IMR-90 (cell line): ENCODE results near the gene EMC1. TPM values are rescaled to one million over a fixed set of nuclear protein-coding genes. Genes with fewer than 3 reads are reported as not detected.

Experiments used
- ATAC-seq: fragments of 200-7000 bp; cut with Tn5 transposase; 2 replicates; pipeline ENCODE4 v1.9.1; 2020; ENCODE audit warnings: low read depth, mild to moderate bottlenecking, moderate library complexity
- BruUV-seq: library from RNA; stranded (reverse); fragments of 400-500 nt; replicated peaks from 2 replicates; lab custom pipeline; 2021; lab: Mats Ljungman, UMichigan
- CTCF ChIA-PET: fragments of 300-600 bp; formaldehyde crosslinking; extraction: SDS; loops from one replicate; lab custom pipeline; 2021; ENCODE audit warnings: antibody characterized with exemption; lab: Yijun Ruan, JAX
- POLR2A ChIA-PET: fragments of 300-600 bp; sonication (Branson Sonifier 250); formaldehyde crosslinking; loops from one replicate; lab custom pipeline; 2022; ENCODE audit warnings: antibody characterized with exemption; ENCODE audit not compliant: unreplicated experiment; lab: Charles Lee
- DNase-seq: peaks from one replicate; pipeline ENCODE4 v3.0.0; 2013
- H2AFZ ChIP-seq: replicated peaks from 2 replicates; pipeline ENCODE3; 2013; ENCODE audit warnings: low read length, mild to moderate bottlenecking; ENCODE audit not compliant: poor library complexity
- H2AK5ac ChIP-seq: 2 replicates; pipeline ENCODE4 v1.6.1; 2013; ENCODE audit warnings: low read depth, low read length, inconsistent platforms
- H2AK9ac ChIP-seq: replicated peaks from 2 replicates; pipeline ENCODE3; 2013; ENCODE audit warnings: mild to moderate bottlenecking, low read depth, low read length, moderate library complexity; ENCODE audit not compliant: poor library complexity
- H2BK120ac ChIP-seq: 2 replicates; pipeline ENCODE4 v1.6.1; 2013; ENCODE audit warnings: low read depth, low read length, inconsistent platforms
- H2BK15ac ChIP-seq: 3 replicates; pipeline ENCODE4 v1.6.1; 2013; ENCODE audit warnings: low read depth, low read length, inconsistent platforms
- H2BK20ac ChIP-seq: 2 replicates; pipeline ENCODE4 v1.6.1; 2013; ENCODE audit warnings: low read depth, mild to moderate bottlenecking, inconsistent platforms, low read length, moderate library complexity
- H2BK5ac ChIP-seq: 2 replicates; pipeline ENCODE4 v1.6.1; 2013; ENCODE audit warnings: mild to moderate bottlenecking, low read depth, low read length, inconsistent platforms; ENCODE audit not compliant: poor library complexity, severe bottlenecking
- H3K14ac ChIP-seq: replicated peaks from 2 replicates; pipeline ENCODE4 v1.6.1; 2013; ENCODE audit warnings: low read depth, low read length, inconsistent platforms
- H3K18ac ChIP-seq: 2 replicates; pipeline ENCODE4 v1.6.1; 2013; ENCODE audit warnings: low read depth, low read length, control low read depth
- H3K23ac ChIP-seq: 2 replicates; pipeline ENCODE4 v1.6.1; 2013; ENCODE audit warnings: low read depth, low read length, inconsistent platforms
- H3K27ac ChIP-seq: 2 replicates; pipeline ENCODE4 v1.5.1; 2013; ENCODE audit warnings: mild to moderate bottlenecking, control low read depth, low read length; ENCODE audit not compliant: insufficient read depth
- H3K27me3 ChIP-seq: 2 replicates; pipeline ENCODE4 v1.6.1; 2013; ENCODE audit warnings: low read length; ENCODE audit not compliant: control insufficient read depth, insufficient read depth
- H3K36me3 ChIP-seq: 2 replicates; pipeline ENCODE4 v1.6.1; 2013; ENCODE audit warnings: low read length, mixed read lengths; ENCODE audit not compliant: control insufficient read depth, insufficient read depth
- H3K4ac ChIP-seq: 2 replicates; pipeline ENCODE4 v1.6.1; 2013; ENCODE audit warnings: low read depth, low read length, inconsistent platforms
- H3K4me1 ChIP-seq: 2 replicates; pipeline ENCODE4 v1.6.1; 2013; ENCODE audit warnings: low read length, mixed read lengths; ENCODE audit not compliant: control insufficient read depth, insufficient read depth
- H3K4me2 ChIP-seq: 2 replicates; pipeline ENCODE4 v1.6.1; 2013; ENCODE audit warnings: low read depth, mild to moderate bottlenecking, control low read depth, low read length, moderate library complexity
- H3K4me3 ChIP-seq: 2 replicates; pipeline ENCODE4 v1.5.1; 2013; ENCODE audit warnings: low read depth, mild to moderate bottlenecking, control low read depth, low read length, moderate library complexity; ENCODE audit not compliant: insufficient read depth
- H3K56ac ChIP-seq: 2 replicates; pipeline ENCODE4 v1.6.1; 2013; ENCODE audit warnings: low read length, inconsistent platforms; ENCODE audit not compliant: insufficient read depth; ENCODE audit errors: extremely low read depth
- H3K79me1 ChIP-seq, 2 experiments: 2 replicates each; pipeline ENCODE4 v1.6.1; 2013; ENCODE audit warnings: low read length in 2 of 2, inconsistent platforms in 1 of 2, low read depth in 1 of 2
- H3K9ac ChIP-seq: 2 replicates; pipeline ENCODE4 v1.6.1; 2013; ENCODE audit warnings: low read depth, low read length, control low read depth
- H3K9me1 ChIP-seq: 2 replicates; pipeline ENCODE4 v1.6.1; 2013; ENCODE audit warnings: low read length, inconsistent platforms; ENCODE audit not compliant: insufficient read depth
- H3K9me3 ChIP-seq: 2 replicates; pipeline ENCODE4 v1.6.1; 2013; ENCODE audit warnings: low read length; ENCODE audit not compliant: control insufficient read depth, insufficient read depth
- H4K20me1 ChIP-seq: 2 replicates; pipeline ENCODE4 v1.6.1; 2013; ENCODE audit warnings: low read length, inconsistent platforms; ENCODE audit not compliant: insufficient read depth
- H4K5ac ChIP-seq: 2 replicates; pipeline ENCODE4 v1.6.1; 2013; ENCODE audit warnings: mild to moderate bottlenecking, low read depth, low read length, control low read depth
- H4K8ac ChIP-seq, 2 experiments: 2 replicates each; pipeline ENCODE4 v1.6.1; 2013; ENCODE audit warnings: low read depth in 2 of 2, low read length in 2 of 2, control low read depth in 1 of 2, inconsistent platforms in 1 of 2
- H4K91ac ChIP-seq: 2 replicates; pipeline ENCODE4 v1.6.1; 2013; ENCODE audit warnings: low read depth, low read length, inconsistent platforms; ENCODE audit not compliant: insufficient read depth
- BHLHE40 ChIP-seq: fragments of 150-350 bp; IDR thresholded peaks from 2 replicates; pipeline ENCODE4 v1.6.1; 2016; ENCODE audit warnings: mild to moderate bottlenecking, low read depth, low read length
- CEBPB ChIP-seq: IDR thresholded peaks from 2 replicates; pipeline ENCODE4 v1.6.1; 2012; ENCODE audit warnings: low read depth, low read length, improper control_type of control experiment
- CHD1 ChIP-seq: IDR thresholded peaks from 2 replicates; pipeline ENCODE4 v1.6.1; 2012; ENCODE audit warnings: low read depth, low read length, improper control_type of control experiment
- ELK1 ChIP-seq: fragments of 150-350 bp; IDR thresholded peaks from 2 replicates; pipeline ENCODE4 v1.6.1; 2016; ENCODE audit warnings: low read depth, mild to moderate bottlenecking, low read length, moderate library complexity, borderline replicate concordance
- FOS ChIP-seq: fragments of 150-350 bp; IDR thresholded peaks from 2 replicates; pipeline ENCODE4 v1.6.1; 2016; ENCODE audit warnings: low read depth, low read length
- MAFK ChIP-seq: IDR thresholded peaks from 2 replicates; pipeline ENCODE4 v1.6.1; 2012; ENCODE audit warnings: low read depth, low read length, improper control_type of control experiment
- MAZ ChIP-seq: IDR thresholded peaks from 2 replicates; pipeline ENCODE4 v1.6.1; 2012; ENCODE audit warnings: low read depth, mild to moderate bottlenecking, low read length, improper control_type of control experiment, moderate library complexity, borderline replicate concordance
- MXI1 ChIP-seq: IDR thresholded peaks from 2 replicates; pipeline ENCODE4 v1.6.1; 2012; ENCODE audit warnings: low read depth, mild to moderate bottlenecking, low read length, moderate library complexity, borderline replicate concordance
- NFE2L2 ChIP-seq: fragments of 150-350 bp; IDR thresholded peaks from 2 replicates; pipeline ENCODE4 v1.6.1; 2016; ENCODE audit warnings: low read depth, mild to moderate bottlenecking, low read length
- POLR2A ChIP-seq: IDR thresholded peaks from 2 replicates; pipeline ENCODE4 v1.6.1; 2012; ENCODE audit warnings: mild to moderate bottlenecking, low read depth, low read length
- RAD21 ChIP-seq: IDR thresholded peaks from 2 replicates; pipeline ENCODE4 v1.6.1; 2012; ENCODE audit warnings: low read length, improper control_type of control experiment
- RCOR1 ChIP-seq: IDR thresholded peaks from 2 replicates; pipeline ENCODE4 v1.6.1; 2012; ENCODE audit warnings: mild to moderate bottlenecking, low read length, improper control_type of control experiment; ENCODE audit not compliant: insufficient replicate concordance
- RFX5 ChIP-seq: IDR thresholded peaks from 2 replicates; pipeline ENCODE4 v1.8.0; 2012; ENCODE audit warnings: low read depth, mild to moderate bottlenecking, low read length, moderate library complexity
- SMC3 ChIP-seq: fragments of 150-350 bp; IDR thresholded peaks from 2 replicates; pipeline ENCODE4 v1.6.1; 2016; ENCODE audit warnings: low read depth, mild to moderate bottlenecking, antibody characterized with exemption, low read length, moderate library complexity
- WGBS, 2 experiments: methylation state at CpG; one replicate each; pipeline versions ENCODE4 v1.1.5 to v1.1.7; 2013; ENCODE audit warnings: missing lambda C conversion rate in 2 of 2; ENCODE audit not compliant: insufficient read length in 1 of 2; ENCODE audit errors: extremely low coverage in 2 of 2; 5-methylcytosine and 5-hydroxymethylcytosine counted together
- dilution Hi-C: fragments of 300-500 bp; cut with HindIII; formaldehyde crosslinking; loops from one replicate; pipeline ENCODE4 v1.14.3; 2018; ENCODE audit warnings: low sequenced_read_pairs; ENCODE audit not compliant: unreplicated experiment
- in situ Hi-C: fragments of 300-500 bp; cut with MboI; formaldehyde crosslinking; loops from 3 replicates; pipeline ENCODE4 v1.14.3; 2019; ENCODE audit warnings: low sequenced_read_pairs, inconsistent platforms, mixed read lengths
- intact Hi-C: fragments of 100-400 bp; cut with micrococcal nuclease; formaldehyde crosslinking; loops from 2 replicates; pipeline ENCODE4 v1.10.0; 2022
- polyA plus RNA-seq, 3 experiments: library from polyadenylated mRNA; depleted of rRNA; stranded (reverse); fragments of >200 nt; gene quantifications; 2 replicates each; pipeline ENCODE4 v1.2.3, GENCODE V29; 2012; ENCODE audit warnings: low replicate concordance in 1 of 3
- total RNA-seq: library from RNA; depleted of rRNA; stranded (reverse); fragments of >200 nt; gene quantifications from 2 replicates; pipeline ENCODE4 v1.2.3, GENCODE V29; 2012
- TF ChIP-seq, protein P1 (sequence below): conservative IDR thresholded peaks from 2 replicates; pipeline ENCODE4 v1.5.1; 2012; ENCODE audit warnings: mild to moderate bottlenecking, low read depth, low read length, improper control_type of control experiment
- TF ChIP-seq, protein P2 (sequence below): fragments of 150-350 bp; IDR thresholded peaks from 2 replicates; pipeline ENCODE4 v1.6.1; 2017; ENCODE audit warnings: mild to moderate bottlenecking, antibody characterized with exemption, low read length, low read depth

The EMC1 gene
- total and polyA plus RNA-seq, 2 of the 4 experiments (the other 2 are of a cell fraction): 65.4 to 114 TPM

DNA sequence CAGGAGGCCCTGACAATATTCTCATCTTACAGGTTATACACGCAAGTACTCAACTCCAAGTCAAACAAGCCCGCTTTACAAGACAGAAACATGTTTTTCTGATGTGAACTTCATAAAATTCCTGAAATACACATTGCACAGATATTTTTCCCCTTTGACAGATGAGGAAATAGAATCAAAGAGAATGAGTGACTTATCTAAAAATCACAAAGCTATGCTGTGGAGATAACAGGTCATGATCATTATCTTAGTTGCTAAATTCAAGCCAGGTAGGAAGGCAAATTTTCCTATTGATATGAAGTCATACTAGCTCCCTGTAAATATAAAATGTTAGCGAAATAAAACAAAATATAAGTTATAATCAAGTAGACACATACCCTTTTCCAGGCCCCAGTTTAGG, 59.5 kb downstream of the EMC1 start:
- ATAC-seq: no peak
- in situ Hi-C loops: no loop called here
- no peak overlapping the region for H3K4ac ChIP-seq
- H4K91ac ChIP-seq: no peak overlapping the region
- CTCF ChIA-PET: no interaction called here
- no peak overlapping the region for H2AK5ac ChIP-seq
- no peak overlapping the region for H2BK20ac ChIP-seq
- POLR2A ChIA-PET: no interaction called here
- no peaks in the 10 kb centered on the region; the same call in 1 of the 2 replicates for H3K9me1 ChIP-seq
- H4K8ac ChIP-seq: no peak overlapping the region
- no peak for DNase-seq
- H3K27ac ChIP-seq: no peak overlapping the region
- no peaks in the 10 kb centered on the region for H3K9me3 ChIP-seq
- no peak overlapping the region for H2AFZ ChIP-seq
- no peak overlapping the region for H3K9ac ChIP-seq
- no peak overlapping the region for H2AK9ac ChIP-seq
- H3K79me1 ChIP-seq: peaks cover 47 to 57% of the 10 kb centered on the region in 2 experiments
- no peak overlapping the region for H3K4me2 ChIP-seq
- H3K27me3 ChIP-seq: no peaks in the 10 kb centered on the region
- H2BK15ac ChIP-seq: no peak overlapping the region
- H4K20me1 ChIP-seq: peaks cover 34% of the 10 kb centered on the region
- H3K56ac ChIP-seq: no peak overlapping the region
- H3K14ac ChIP-seq: no peak overlapping the region
- intact Hi-C loops: no loop called here
- TF ChIP-seq, protein P1, sequence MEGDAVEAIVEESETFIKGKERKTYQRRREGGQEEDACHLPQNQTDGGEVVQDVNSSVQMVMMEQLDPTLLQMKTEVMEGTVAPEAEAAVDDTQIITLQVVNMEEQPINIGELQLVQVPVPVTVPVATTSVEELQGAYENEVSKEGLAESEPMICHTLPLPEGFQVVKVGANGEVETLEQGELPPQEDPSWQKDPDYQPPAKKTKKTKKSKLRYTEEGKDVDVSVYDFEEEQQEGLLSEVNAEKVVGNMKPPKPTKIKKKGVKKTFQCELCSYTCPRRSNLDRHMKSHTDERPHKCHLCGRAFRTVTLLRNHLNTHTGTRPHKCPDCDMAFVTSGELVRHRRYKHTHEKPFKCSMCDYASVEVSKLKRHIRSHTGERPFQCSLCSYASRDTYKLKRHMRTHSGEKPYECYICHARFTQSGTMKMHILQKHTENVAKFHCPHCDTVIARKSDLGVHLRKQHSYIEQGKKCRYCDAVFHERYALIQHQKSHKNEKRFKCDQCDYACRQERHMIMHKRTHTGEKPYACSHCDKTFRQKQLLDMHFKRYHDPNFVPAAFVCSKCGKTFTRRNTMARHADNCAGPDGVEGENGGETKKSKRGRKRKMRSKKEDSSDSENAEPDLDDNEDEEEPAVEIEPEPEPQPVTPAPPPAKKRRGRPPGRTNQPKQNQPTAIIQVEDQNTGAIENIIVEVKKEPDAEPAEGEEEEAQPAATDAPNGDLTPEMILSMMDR: no peak
- TF ChIP-seq RCOR1: no peak
- no peak for TF ChIP-seq RFX5
- TF ChIP-seq POLR2A: no peak
- no peak for TF ChIP-seq CEBPB
- TF ChIP-seq MAFK: no peak
- no peak for TF ChIP-seq CHD1
- TF ChIP-seq, protein P2, sequence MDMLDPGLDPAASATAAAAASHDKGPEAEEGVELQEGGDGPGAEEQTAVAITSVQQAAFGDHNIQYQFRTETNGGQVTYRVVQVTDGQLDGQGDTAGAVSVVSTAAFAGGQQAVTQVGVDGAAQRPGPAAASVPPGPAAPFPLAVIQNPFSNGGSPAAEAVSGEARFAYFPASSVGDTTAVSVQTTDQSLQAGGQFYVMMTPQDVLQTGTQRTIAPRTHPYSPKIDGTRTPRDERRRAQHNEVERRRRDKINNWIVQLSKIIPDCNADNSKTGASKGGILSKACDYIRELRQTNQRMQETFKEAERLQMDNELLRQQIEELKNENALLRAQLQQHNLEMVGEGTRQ: no peak
- no peak for TF ChIP-seq BHLHE40
- TF ChIP-seq ELK1: no peak
- TF ChIP-seq MXI1: no peak
- no peak for TF ChIP-seq MAZ
- no peak for TF ChIP-seq NFE2L2
- TF ChIP-seq FOS: no peak
- no peak for TF ChIP-seq RAD21
- TF ChIP-seq SMC3: no peak
- H3K4me1 ChIP-seq: peaks cover 3% of the 10 kb centered on the region
- dilution Hi-C loops: no loop called here
- H3K23ac ChIP-seq: no peak overlapping the region
- peaks cover 58% of the 10 kb centered on the region for H3K36me3 ChIP-seq
- no peak overlapping the region for H3K4me3 ChIP-seq
- no peak overlapping the region for H3K18ac ChIP-seq
- BruUV-seq: no TSS peak
- H2BK5ac ChIP-seq: no peak overlapping the region
- WGBS, 2 experiments: no CpG with 5 or more reads among the region's 3 CpGs
- no peak overlapping the region for H4K5ac ChIP-seq
- no peak overlapping the region for H2BK120ac ChIP-seq
